Tibial nerve (tissue), 4 donors: ENCODE results near the gene PCDHGB7.

Experiments
- CTCF ChIP-seq, 5 experiments: fragments of 200-600 bp in 3 of 5; fragments of 450-650 bp in 2 of 5; sonication (generic) in 3 of 5; IDR thresholded peaks; one replicate each; pipeline ENCODE4 v1.5.1; 2016 to 2019; ENCODE audit warnings: antibody characterized with exemption in 5 of 5, mild to moderate bottlenecking in 3 of 5, moderate library complexity in 2 of 5
- EP300 ChIP-seq, 2 donors: sonication (generic); formaldehyde crosslinking; IDR thresholded peaks; one replicate each; pipeline ENCODE4 v1.6.1; 2017; ENCODE audit warnings: antibody characterized with exemption in 2 of 2, mild to moderate bottlenecking in 1 of 2
- POLR2A ChIP-seq, 2 donors: fragments of 450-650 bp; IDR thresholded peaks; one replicate each; pipeline ENCODE4 v1.6.1; 2017; ENCODE audit warnings: antibody characterized with exemption in 2 of 2, mild to moderate bottlenecking in 2 of 2, moderate library complexity in 2 of 2

DNA sequence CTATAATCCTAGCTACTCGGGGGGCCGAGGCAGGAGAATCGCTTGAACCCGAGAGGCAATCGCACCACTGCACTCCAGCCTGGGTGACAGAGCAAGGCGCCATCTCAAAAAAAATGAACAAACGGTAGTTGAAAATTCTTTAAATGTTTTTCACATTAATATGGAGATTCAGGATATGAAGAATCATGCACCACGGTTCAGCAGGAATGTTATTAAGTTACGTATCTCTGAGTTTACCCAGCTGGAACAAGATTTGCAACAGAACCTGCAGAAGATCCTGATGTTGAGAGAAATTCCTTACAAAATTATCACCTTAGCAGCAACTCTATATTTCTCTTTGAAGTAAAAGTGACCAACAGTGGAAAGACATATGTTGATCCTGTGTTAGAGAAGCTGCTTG lies 22.9 kb downstream of the PCDHGB7 start:
- TF ChIP-seq CTCF (IDR thresholded peaks at IDR 0.05) (no peak), POLR2A (IDR thresholded peaks at IDR 0.05) (no peak), EP300 (IDR thresholded peaks at IDR 0.05) (no peak)
